MM.1S (cell line): ENCODE results near the gene TFAP2D.

Experiments
- CTCF ChIP-seq: fragments of 300-600 bp; sonication (generic); IDR thresholded peaks from 2 replicates; pipeline ENCODE4 v1.5.1; 2016; ENCODE audit warnings: antibody characterized with exemption, low read length, mixed read lengths
- EZH2 ChIP-seq: fragments of 300-600 bp; sonication (generic); optimal IDR thresholded peaks from 2 replicates; pipeline ENCODE3; 2017; ENCODE audit warnings: low read depth, mild to moderate bottlenecking, antibody characterized with exemption, low read length, mixed read lengths

DNA sequence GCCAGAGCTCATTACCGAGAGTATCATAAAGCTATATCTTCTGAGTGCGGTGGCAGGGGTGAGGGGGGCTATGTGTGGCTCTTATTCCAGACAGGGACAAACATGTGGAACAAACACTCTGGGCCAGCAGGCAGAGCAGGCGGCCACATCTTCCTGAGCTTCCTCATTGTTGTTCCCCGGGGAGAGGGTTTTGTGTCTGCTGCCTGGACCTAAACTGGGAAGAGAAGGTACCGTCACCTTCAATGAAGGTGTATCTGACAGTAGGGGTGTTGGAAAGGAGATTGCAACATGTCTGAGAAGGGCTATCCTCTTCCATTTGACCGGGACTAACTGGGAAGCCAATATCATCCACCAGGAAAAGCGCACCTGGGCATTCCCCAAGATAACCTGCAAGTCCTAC lies 1.6 kb upstream of the TFAP2D start:
- TF ChIP-seq CTCF (no peak), EZH2 (no peak)
